ENCODE measurements around the gene MCM6.

GRCh38 chr2:135909976-135910375 lies 33.7 kb upstream of the MCM6 start:
- TF ChIP-seq, protein P1, sequence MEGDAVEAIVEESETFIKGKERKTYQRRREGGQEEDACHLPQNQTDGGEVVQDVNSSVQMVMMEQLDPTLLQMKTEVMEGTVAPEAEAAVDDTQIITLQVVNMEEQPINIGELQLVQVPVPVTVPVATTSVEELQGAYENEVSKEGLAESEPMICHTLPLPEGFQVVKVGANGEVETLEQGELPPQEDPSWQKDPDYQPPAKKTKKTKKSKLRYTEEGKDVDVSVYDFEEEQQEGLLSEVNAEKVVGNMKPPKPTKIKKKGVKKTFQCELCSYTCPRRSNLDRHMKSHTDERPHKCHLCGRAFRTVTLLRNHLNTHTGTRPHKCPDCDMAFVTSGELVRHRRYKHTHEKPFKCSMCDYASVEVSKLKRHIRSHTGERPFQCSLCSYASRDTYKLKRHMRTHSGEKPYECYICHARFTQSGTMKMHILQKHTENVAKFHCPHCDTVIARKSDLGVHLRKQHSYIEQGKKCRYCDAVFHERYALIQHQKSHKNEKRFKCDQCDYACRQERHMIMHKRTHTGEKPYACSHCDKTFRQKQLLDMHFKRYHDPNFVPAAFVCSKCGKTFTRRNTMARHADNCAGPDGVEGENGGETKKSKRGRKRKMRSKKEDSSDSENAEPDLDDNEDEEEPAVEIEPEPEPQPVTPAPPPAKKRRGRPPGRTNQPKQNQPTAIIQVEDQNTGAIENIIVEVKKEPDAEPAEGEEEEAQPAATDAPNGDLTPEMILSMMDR (conservative IDR thresholded peaks at IDR 0.05; ENCODE audit: low read depth, low read length), result no peak
- TF ChIP-seq EZH2 (IDR thresholded peaks at IDR 0.05; ENCODE audit: low read length, unreplicated experiment) (no peak), EZH2phosphoT487 (IDR thresholded peaks at IDR 0.05; ENCODE audit: borderline replicate concordance, low read length) (no peak)

All from PC-3 (cell line).